GM19035 (cell line): ENCODE data around the gene DYSF.

Source experiments
- ATAC-seq: cut with Tn5 transposase; IDR thresholded peaks from one replicate; pipeline ENCODE4 v1.9.1; 2021; ENCODE audit not compliant: unreplicated experiment

The DYSF gene

DNA sequence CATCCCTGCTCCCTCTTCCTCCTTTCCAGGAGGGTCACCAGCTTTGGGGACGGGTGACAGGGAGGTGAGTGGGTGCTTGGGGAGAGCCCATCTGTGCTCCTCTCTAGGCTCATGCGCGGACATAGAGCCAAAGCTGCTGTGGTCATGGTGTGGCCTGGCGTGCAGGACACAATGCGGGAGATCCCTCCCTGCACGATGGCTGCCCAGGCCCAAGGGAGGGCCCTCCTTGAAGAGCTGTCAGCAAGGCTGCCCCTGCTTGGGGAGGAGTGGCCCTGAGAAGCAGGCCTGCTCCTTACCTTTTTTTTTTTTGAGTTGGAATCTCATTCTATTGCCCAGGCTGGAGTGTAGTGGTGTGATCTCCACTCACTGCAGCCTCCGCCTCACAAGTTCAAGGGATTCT is 111.4 kb downstream of the DYSF start:
- no peak for ATAC-seq

DNA sequence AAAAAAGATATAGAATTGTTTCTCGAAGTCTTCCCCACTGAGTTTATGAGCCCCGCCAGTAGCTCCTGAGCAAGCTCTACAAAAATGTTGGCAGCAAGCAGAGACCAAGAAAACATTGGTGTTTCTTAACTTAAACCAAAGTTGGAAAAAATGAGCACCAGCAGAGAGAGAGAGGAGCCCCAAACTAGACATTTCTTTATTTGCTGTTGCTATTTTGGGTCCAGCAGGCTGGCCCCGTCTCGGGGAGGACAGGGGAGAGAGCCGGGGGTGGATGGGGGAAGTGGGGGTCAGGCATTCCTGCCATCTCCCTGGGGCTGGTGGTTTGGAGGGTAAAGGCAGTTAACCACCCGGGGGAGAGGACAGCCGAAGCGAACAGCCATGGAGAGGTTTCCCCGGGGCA is 113.0 kb downstream of the DYSF start:
- ATAC-seq = no peak

DNA sequence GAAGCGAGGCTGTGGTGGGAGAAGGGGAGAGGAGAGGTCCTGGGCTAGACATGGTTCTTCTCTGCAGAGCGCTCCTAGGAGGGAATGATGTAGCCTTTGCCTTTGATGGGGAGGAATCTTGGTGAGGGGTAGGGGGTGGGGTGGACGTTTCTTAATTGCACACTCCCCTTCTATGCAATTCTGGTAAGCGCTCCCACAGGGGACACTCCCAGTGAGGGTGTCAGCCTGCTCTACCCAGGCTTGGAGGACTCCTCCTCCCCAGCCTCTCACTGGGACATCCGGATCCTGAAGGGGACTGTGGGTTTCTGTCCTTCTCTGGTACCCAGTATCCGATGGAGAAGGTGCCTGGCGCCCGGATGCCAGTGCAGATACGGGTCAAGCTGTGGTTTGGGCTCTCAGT is 114.3 kb downstream of the DYSF start:
- no peak for ATAC-seq

DNA sequence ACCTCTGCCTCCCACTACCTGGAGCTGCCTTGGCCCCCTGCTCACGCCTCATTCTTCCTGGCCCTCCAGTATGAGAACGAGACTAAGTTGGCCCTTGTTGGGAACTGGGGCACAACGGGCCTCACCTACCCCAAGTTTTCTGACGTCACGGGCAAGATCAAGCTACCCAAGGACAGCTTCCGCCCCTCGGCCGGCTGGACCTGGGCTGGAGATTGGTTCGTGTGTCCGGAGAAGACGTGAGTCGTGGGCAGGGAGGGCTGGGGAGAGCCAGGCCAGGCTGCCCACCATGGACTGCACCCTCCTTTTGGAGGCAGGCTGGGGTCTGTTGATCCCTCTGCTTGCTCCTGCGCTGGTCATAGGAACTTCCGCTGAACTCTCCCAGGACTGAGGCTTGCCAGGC is 114.7 kb downstream of the DYSF start:
- ATAC-seq = no peak

DNA sequence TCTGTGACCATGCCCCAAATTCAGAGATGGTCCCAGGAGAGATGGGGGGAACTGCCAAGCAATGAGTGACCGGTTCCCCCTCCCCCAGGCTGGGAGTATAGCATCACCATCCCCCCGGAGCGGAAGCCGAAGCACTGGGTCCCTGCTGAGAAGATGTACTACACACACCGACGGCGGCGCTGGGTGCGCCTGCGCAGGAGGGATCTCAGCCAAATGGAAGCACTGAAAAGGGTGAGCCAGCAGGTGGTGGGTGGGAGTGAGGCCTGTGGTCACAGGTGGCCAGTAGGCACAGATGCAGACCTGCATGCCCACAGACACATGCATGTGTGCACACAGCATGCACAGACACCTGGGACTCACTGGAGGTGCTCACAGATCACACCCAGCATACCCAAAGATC is 117.2 kb downstream of the DYSF start:
- no peak for ATAC-seq

DNA sequence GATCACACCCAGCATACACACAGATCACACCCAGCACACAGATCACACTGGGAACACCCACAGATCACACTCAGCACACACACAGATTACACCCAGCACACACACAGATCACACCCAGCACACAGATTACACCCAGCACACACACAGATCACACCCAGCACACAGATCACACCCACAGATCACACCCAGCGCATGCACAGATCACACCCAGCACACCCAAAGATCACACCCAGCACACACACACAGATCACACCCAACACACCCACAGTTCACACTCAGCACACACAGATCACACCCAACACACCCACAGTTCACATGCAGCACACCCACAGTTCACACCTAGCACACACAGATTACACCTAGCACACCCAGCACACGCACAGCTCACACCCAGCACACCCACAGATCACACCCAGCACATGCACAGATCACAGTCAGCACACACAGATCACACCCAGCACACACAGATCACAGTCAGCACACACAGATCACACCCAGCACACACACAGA is 117.6 kb downstream of the DYSF start:
- no peak for ATAC-seq

DNA sequence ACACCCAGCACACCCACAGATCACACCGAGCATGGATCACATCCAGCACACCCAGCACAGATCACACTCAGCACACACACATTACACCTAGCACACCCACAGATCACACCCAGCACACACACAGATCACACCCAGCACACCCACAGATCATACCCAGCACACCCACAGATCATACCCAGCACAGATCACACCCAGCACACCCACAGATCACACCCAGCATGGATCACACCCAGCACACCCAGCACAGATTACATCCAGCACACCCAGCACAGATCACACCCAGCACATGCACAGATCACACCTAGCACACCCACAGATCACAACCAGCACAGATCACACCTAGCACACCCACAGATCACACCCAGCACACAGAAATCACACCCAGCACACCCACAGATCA is 118.6 kb downstream of the DYSF start:
- ATAC-seq = no peak

DNA sequence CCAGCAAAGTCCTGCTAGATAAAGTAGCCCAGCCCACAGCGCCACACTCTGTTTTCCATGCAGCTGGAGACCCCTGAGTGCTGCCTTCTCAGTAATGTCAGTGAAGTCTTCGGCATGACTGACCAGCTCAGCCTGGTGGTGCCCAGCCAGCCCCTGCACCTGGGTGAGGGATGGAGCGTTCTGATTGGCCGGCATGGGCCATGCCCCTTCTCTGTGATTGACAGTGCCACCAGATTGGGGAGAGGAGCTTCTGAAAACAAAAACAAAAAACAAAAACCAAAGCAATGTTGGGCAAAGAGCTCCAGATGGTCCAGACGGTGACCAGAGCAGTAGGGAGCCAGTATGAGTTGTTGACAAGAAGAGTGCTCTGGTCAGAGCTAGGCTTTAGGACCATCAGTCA is 122.6 kb downstream of the DYSF start:
- no peak for ATAC-seq

DNA sequence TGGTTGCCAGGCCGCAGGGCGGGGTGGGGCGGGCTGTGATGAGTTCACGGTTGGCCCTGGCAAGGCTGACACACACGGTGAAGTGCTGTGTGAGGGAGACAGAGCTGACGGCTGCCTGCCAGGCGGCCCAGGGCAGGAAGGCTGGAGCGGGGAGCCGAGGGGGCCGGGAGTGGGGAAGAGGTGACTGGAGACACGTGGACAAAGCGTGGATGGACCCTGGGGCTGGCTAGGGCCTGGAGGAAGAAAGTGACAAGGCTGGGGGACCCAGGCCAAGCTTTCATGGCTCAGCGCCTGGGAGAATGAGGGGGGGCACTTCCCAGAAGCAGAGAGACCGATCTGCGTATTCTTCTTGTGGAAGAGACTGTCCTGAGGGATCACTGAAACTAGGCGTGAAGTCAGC is 123.2 kb downstream of the DYSF start:
- ATAC-seq = no peak

DNA sequence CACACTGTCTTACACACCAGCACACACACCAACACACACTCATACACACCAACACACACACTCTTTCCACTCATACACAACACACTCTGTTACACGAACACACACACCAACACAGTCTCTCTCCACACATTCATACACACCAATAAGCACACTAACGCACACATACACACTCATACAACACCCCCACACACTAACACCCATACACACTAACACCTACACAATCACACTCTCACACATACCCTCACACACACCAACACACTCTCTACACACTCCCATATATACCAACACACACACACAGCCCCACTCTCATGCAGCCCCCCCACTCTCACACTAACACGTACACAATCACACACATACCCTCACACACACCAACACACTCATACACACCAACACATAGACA is 123.8 kb downstream of the DYSF start:
- no peak for ATAC-seq

DNA sequence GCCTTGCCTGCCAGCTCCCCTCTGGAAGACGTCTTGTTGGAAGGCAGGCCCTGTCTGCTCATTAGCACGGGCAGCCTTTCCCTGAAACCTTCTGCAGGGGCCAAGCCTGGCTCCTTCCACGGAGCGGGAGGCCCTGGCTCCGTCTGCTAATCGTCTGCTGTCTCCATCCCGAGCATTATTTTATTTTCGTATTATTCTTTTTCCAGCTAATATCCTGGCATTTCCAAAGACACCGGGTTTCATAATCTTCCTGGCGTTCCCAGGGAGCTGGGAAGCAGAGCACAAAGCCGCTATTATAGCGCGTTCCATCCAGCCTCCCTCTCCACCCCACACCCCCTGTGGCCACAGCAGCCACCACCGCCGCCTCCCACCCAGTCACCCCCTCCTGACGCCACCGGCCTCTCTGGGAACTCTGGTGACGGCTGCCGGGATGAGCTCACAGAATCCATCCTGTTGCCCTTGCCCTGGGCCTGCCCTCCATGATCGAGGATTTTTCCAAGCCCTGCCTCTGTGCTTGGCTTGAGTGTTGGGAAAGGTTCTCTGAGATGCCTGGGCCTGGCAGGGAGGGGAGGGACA is 125.5 kb downstream of the DYSF start:
- ATAC-seq = no peak

DNA sequence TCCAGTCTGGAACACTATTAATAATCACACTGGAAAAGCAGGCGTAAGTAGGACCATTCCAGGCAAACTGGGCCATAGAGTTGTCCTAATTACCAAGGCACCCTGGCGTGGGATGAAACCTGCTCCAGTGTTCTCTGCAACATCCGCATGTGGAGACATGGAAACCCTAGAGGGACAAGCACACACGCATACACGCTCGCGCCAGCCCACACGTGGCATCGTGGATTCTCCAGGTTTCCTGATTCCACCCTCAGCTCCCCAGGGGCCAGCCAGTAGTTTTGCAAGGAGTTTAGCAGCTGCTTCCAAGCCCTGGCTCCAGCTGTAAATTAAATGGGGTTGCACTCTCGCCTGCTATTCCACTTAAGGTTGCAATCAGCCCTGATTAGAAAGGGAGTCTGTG is 127.7 kb downstream of the DYSF start:
- no peak for ATAC-seq

DNA sequence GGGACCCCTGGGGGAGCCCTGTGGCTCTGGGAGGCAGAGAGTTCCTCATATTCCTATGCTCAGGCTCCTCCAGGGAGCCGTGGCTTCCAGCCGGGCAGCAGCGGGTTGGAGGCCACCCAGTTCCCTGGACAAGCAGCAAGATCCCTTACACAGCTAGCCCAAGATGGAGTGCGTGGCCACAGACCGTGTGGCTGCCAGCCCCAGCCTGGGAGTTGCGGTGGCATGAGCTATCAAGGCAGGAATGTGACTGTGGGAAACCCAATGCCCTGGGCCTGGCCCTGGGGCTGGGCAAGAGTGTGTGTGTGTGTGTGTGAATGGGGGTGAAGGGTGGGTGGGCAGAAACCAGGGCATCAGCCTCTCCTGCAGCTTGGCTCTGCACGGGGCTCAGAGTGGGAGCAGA is 130.5 kb downstream of the DYSF start:
- ATAC-seq = no peak

DNA sequence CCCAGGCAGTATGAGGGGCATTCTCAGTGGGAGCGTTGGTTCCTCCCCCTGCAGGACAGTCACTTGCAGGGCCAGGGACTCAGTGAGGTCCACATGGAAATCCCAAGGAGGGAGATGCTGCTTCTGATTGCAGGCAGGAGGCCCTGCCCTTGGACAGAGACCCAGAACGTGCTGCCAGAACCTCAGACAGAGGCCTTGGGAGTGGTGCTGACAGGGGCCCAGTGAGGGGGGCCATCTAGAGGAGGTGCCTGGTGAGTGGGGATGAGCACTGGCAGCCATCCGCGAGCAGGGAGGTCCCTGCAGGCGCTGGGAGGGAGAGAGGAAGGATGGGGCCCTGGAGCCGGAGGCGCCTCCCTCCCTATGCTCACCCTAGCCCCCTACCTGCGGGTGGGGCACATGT is 133.1 kb downstream of the DYSF start:
- ATAC-seq = no peak

DNA sequence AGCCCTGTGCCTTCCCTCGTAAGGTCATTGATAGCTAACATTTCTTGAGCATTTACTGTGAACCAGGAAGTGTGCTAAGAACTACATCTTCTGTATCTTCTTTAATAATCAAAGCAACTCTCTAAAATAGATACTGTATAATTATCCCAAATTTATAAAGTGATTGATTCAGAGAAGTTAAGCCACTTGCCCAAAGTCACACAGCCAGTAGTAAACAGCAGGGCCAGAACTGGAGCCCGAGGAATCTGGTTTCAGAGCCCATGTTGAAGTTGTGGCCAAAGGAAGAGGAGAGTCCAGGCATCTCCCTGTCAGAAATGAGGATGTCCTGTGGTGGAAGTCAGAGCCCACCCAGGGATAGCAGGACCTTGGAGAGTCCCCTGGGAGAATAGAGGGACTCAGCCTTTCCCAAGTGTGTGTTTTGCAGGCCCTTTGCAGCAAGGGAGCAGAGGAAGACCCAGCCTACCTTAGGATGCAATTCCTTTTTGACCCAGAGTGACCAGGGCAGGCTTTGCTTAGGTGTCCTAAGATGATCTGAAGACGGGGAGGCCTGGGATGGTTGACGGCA is 134.2 kb downstream of the DYSF start:
- ATAC-seq = no peak

DNA sequence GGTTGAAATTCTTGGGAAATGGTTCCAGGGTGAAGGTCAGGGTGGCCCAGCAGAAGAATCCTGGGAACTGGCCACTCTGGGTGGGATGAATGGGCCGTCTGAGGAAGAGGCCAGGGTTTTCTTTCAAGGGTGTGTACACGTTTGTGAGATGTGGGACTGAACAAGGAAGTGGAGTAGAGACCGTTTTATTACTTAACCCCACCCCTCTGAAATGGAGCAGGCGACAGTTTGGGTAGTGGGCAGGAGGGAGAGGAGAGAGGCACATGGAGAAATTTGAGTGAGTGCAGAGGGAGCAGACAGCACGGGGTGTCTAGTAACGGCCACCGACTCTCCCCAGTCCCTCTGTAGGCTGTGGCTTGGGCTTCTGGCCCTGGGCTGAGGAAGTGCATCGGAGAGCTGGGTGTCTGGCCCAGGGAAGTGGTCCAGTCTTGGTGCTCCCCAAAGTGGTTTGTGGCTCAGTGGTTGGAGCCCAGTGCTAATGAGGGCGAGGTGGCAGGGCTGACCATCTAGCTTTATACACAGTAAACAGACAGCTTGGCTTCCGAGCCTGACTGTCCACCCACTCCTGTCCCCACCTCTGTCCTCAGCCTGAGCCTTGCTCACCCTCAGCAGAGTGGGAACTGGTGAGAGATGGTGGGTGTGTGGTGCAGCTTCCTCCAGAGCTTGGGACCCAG is 135.3 kb downstream of the DYSF start:
- ATAC-seq = no peak

DNA sequence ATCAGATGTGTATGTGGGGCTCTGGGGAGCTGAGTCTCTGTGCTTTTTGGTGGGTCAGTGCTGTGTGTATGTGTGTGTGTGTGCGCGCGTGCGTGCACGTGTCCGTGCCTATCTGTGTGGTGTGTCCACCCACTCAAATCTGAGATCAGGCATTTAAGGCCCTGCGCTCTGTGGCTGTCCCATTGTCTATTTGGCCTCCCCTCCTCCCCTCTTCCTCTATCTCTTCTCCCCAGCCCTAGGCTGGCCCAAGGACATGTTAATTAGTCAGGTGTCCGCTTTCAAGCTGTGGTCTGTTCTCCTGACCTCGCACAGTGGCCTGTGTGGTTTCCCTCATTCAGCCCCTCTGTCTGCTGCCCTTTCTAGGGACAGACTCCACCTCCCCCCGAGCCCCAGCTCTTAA is 136.4 kb downstream of the DYSF start:
- ATAC-seq = no peak

DNA sequence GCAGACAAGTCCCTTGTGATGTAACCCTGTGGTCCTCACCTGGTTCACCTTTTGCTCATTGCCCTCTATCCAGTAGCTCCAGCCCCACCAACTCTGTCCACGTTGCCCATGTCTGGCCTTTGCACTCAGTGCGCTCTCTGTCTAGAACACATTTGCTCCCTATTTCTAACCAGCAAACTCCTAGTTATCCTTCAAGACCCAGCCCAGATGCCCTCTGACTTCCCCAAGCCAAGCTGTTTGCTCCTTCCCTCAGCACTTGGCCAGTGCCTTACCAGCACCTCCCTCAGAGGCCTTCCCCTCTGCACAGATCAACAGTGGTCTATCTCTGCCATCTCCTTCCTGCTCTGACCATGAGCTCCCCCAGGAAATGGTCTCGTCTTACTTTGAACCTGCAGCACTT is 137.7 kb downstream of the DYSF start:
- ATAC-seq = no peak

DNA sequence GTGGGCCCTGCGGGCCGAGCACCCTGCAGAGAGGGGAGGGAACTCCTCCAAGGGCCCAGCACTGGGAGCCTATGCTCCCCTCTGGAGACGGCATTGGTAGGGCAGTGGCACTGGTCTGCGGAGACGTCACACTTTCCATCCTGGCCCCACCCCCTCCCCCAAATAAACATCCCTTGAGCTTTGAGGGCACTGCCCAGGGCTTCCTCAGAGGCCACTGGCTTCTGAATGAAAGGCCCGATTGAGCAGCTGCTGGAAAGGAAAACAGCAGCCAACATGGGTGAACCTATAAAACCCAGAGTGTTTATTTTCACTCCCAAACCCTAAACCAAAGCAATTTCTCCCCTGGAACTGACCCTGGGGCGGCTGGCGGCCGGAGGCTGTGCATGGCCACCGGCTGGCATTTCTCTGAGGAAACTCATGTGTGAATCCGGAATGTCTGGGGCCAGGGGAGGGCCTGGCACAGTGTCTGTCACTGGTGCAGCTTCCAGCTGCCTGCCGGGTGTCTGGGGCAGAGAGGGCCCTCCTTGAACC is 138.9 kb downstream of the DYSF start:
- no peak for ATAC-seq

DNA sequence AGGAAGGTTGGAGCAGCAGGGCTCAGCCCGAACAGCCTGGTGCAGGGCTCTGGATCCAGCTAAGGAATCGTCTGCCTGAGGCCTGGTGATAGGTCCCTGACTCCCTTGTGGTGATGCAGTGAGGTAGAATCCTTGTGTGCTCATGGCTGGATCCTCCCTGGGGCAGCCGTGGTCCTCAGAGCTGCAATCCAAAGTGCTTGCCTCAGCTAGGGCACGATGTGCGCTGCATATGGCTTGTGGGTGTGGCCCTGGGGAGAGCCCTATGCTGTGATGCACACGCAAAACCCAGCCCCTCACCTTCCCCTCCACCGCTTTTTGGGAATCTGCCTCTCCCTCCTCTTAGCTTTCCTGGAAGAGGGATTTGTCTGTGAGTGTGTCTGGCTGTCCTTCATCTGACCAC is 142.2 kb downstream of the DYSF start:
- ATAC-seq = no peak

DNA sequence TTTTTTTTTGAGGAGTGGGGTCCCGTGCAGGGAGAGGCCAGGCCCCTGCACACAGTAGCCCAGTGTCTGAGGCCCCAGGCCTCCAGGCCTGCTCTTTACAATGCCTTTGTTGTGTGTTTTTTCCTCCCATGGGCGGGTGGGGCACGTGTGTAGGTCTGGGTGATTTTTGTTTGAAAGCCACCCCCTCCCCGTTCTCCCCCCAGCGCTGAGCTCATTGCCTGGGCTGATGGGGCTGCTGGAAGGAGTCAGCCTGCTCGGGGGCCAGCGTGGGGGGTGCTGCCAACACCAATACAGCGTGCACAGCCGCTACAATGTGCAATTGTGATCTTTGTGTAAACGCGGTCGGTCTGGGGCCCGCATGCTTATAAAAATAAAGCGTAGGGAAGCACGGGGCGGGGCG is 142.7 kb downstream of the DYSF start:
- no peak for ATAC-seq

DNA sequence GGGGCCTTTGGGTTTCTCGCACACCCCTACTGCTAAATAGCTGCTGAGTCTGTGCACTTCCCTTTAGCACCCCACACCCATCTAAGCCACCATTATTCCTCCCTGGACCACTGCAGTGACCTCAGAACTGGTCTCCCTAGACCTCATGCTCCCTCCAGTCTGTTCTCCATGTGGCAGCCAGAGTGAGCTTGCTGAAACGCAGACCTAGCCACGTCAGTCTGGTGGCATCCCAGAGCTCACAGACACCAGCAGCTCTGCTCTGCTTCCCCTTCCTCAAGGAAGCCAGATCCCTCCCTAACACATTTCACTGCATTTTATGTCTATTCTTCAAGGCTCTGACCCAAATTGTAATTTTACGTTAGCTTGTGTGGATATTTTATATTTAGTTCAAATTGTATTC is 144.4 kb downstream of the DYSF start:
- ATAC-seq = no peak

DNA sequence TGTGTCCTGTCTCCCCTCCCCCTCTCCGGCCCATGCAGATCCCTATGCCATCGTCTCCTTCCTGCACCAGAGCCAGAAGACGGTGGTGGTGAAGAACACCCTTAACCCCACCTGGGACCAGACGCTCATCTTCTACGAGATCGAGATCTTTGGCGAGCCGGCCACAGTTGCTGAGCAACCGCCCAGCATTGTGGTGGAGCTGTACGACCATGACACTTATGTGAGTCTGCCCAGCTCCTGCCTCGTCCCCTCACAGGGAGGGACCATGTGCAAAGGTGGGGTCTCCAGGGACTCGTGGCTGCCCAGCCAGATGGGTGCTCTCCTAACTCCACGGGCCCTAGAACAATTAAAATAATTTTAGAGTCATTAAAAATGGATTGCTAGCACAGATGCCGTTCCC is 145.2 kb downstream of the DYSF start:
- no peak for ATAC-seq
